SU-DHL-6 (cell line): ENCODE measurements around the gene MLKL.

ENCODE experiments used
- CTCF ChIP-seq: fragments of 200-600 bp; sonication (generic); IDR thresholded peaks from one replicate; pipeline ENCODE4 v1.5.1; 2017; ENCODE audit warnings: antibody characterized with exemption, mild to moderate bottlenecking, low read length, moderate library complexity; ENCODE audit not compliant: insufficient read depth, poor library complexity, severe bottlenecking
- EZH2phosphoT487 ChIP-seq: fragments of 200-600 bp; sonication (generic), shearing (Covaris generic); conservative IDR thresholded peaks from 2 replicates; pipeline ENCODE4 v1.6.1; 2018; ENCODE audit warnings: mild to moderate bottlenecking, antibody characterized with exemption, low read length, moderate library complexity, mixed read lengths

DNA sequence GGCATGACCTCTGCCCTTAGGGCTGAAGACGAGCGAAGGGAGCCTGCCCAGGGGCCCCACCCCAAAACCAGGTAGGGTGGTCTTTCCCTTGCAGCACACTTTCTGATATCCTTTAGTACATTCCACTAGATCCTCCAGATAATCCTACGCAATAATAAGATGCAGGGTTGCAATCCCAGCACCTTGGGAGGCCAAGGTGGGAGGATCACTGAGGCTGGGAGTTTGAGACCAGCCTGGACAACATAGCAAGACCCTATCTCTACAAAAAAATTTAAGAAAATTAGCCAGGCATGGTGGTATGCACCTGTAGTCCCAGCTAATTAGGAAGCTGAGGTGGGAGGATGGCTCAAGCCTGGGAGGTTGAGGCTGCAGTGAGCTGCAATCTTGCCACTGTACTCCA, 34.9 kb upstream of the MLKL start:
- no peak for TF ChIP-seq CTCF
- TF ChIP-seq EZH2phosphoT487, result no peak
